Measurements from ENCODE around the gene AUTS2.

The AUTS2 gene

DNA sequence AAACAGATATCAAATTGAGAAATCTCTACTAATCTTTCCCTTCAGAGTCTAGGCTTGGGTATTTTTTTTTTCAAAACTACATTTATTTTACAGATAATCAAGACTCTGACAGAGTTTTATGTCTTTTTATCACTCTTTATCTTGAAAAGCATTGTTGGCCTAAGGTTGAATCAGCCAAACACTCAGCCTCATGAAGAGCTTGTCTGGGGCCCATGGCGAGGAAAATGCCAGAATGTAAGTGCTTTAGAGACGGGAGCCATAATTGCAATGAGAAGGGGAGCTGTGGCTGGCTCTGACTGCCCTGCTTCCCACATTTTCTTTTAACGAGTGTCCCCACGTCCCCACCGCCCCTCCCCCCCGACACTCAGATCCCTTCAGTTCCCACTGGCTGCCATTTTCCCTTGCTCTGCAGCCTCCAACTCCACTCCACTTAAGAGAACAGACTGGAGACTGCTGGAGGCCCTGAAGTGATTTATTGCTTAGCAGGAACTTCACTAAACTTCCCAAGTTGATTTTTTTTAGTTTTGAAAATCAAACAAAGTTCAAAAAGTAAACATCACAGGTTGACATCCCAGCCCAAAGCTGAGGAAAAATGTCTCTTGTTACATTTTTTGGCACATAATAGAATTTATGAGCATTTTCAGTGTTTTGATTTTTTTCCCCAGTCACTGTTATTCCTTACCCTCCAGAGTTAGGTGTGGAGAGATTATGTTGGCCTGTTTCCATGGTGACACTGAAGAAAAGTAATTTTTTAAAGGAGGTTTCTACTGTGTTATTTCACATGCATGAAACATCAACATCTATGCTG, 896.2 kb downstream of the AUTS2 start:
- no peak for DNase-seq (ENCODE audit: low read depth in 3 of 3)

DNA sequence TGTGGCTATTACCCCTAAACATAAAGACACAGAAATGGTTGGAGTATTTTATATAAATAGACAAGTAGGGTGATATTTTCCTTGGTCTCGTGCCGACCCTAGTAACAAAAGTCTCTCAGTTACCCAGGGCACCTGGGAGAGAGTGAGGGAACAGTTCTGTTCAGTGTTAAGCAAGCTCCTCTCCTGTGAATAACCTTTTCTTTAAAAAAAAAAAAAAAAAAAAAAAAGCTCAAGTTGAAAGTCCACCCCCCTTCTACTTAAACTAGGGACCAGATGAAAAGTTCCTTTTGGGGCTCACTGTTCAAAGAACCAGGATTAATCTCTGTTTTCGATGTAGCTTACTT, 896.7 kb downstream of the AUTS2 start:
- no peak for DNase-seq (ENCODE audit: low read depth in 3 of 3)

DNA sequence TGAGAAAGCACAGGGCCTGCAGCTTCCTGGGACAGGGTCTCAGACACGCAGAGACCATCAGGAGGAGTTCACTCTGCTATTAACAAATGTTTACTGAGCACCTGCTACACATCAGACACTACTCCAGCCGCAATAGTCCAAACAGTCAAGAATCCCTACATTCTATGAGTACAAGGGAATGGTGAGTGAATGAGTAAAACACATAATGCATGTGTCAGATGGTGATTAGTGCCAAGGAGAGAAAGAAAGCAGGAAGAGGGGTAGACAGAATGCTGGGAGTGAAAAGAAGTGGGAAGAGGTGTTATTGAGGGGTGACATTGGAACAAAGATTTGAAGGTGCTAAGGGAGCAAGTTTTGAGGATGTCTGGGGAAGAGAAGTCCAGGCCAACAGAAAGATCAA, 899.5 kb downstream of the AUTS2 start:
- no peak for DNase-seq (ENCODE audit: low read depth in 3 of 3)

DNA sequence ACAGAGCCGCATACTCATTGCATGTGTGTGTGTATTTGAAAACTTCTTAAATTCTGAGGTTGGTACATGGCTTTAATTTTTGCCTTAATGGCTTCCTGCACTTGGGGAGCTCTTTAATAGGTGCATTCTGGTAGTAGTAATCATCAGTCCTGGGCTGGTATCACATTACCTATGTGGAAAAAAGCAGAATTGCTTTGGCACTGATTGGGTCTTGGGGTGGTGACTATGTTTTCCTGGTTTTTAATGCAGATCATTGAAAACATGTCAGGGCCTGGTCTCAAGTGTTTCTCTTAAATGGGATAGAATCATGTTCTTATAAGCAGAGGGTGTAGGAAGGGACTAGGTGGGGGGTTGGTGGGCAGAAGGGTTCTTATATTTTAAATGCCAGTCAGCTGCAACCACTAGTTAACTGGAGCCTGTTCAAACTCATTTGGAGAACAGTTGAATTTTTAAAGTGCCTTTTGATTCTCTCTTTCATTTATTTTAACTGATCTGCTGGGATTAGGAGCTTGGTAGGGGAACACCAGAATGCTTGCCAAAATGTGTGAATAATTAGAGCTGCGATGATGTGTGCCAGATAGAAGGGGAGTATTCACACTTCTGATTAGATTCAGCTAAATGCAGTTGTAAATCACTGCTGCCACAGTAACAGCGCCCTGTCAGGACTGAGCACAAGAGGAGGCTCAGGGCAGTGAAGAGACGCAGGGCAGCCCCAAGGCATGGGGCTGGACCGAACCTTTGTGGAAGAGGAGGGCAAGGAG, 900.1 kb downstream of the AUTS2 start:
- no peak for DNase-seq (ENCODE audit: low read depth in 3 of 3)

DNA sequence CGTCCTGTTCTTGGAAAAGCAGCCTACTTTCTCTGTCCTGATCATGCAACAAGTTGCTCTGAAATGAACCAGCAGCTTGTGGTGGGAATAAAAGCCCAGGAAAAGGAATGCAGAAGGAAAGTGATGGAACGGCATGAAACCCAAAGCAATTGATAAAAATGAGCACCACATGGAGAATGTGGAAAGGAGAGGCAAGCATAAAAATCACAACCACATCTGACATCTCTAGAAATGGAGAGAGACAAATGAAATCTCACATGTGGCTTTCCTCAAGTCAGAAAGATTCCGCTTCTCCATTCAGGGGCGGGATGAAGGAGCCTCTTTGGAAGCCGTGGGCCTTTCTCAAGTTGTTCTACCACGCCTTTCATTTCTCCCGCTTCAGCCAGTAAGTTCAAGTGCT, 902.0 kb downstream of the AUTS2 start:
- DNase-seq (ENCODE audit: low read depth in 3 of 3): no peak

DNA sequence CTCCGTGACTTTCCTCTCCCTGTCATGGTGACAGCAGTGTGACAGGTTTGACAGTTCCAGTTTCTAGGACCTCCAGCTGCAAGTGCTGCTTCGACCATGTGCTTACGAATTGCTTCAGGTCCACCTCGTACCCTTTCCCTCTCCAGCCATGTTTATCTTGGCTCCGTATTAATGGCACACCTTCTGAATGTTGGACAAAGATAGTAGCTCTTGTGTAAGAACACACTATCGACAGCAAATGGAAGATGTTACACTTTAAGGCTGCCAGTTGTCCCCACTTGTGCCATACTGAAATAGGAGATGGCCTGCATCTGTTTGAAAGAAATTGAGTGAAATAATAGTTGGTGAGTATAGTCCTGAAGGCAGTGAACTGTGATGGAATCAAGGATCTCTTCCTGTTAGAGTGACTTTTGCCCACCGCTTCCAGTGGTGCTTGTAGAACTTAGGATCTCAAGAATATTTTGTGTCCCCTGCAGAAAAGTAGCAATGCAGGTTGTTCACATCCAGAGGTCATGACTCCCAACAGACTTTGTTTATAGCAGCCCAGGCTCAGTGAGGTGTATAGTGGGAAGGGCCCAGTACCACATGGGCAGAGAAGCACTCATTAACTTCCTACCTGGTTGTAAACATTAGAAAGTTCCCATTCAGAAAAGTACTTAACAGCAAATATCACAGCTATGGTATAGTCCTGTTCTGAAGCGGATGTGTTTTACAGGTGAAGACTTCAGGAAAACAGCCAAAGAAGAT, 904.0 kb downstream of the AUTS2 start:
- no peak for DNase-seq (ENCODE audit: low read depth in 3 of 3)

DNA sequence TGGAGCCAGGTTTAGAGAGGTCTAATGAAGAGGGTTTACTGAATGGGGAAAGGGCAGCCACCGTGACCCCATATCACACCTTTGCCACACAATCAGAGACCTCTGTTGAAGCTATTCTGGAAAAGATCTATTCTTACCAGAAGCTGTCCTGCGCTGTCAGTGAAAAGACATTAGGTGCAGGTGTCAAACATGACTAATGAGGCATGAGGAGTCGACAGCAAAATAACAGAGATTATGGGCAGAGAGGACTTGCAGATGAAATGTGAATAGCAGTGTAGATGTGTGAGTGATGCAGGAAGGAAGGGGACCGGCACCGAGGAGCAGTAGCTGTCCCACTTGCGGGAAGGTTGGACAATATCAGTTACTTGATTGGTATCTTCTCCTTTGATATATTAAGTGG, 906.0 kb downstream of the AUTS2 start:
- no peak for DNase-seq (ENCODE audit: low read depth in 3 of 3)

DNA sequence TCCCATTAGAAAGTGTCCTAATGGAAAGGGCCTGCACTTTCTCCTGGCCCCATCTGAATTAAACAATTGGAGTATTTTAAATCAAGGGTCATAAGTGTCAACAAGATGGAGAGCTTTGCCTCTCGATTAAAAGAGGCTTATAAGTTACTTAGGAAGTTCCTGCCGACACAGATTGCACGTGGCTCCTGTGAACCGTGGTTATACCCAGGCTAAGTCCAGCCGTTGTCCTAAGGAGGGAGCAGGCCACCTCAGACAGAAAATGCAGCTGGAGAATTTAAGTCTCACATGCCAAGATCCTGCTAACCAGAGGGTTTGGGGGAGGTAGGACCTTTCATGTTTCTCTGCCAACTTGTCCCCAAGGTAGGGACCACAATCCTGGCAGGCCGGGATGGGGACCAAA, 907.2 kb downstream of the AUTS2 start:
- DNase-seq (ENCODE audit: low read depth in 3 of 3): no peak

DNA sequence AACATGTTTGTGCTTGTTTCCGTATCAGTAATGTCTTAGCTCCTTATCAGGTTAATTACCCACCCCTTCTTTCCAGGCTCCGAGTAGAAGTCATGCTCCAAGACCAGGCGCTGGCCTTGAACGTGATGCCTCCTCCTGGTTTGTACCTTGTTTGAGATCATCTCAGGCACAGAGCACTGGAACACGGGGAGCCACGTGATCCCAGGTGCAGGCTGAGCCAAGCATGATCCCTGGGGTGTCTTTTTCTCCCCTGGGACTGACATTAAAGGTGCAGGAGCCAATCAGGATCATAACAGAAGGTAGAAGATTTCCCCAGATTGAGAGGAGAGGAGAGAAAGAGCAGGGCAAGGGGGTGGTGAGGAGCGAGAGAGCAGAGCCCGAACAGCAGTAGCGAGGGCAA, 907.6 kb downstream of the AUTS2 start:
- no peak for DNase-seq (ENCODE audit: low read depth in 3 of 3)

DNA sequence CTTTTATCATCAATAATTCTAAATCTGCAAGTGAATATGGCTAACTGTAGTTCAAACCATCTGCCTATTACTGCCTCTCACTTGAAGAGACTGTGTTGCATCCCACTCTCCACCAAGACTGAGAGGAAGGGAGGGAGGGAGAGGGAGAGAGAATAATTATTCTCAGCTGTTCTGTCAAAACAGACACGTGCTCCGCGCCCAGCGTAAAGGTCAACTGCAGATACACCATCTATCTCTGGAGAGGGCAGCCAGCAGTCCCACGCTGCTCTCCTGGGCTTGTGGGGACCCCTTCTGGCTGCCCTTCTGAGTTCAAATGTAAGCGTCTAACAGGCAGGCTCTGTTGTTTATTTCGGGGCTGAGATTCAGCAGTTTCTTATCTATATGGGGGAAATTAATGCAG, 908.2 kb downstream of the AUTS2 start:
- DNase-seq (ENCODE audit: low read depth in 3 of 3): no peak

DNA sequence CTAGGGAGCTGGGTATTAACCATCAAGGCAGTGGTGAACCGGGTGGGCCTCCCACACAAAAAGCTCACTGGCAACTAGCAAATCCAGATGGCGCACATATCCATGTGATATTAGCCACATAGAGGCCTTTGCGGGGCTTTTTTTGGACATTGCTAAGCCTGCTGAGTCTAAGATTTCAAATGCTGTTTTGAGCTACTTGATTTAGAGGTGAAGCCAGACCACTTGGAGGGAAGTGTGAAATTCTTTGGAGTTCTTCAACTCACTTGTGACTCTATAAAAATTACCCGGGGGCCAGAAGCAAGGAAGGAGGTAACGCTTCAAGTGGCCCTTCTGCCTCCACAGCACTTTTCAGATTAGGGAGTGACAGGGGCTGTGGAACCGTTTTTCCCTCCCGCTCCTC, 913.9 kb downstream of the AUTS2 start:
- no peak for DNase-seq (ENCODE audit: low read depth in 3 of 3)

DNA sequence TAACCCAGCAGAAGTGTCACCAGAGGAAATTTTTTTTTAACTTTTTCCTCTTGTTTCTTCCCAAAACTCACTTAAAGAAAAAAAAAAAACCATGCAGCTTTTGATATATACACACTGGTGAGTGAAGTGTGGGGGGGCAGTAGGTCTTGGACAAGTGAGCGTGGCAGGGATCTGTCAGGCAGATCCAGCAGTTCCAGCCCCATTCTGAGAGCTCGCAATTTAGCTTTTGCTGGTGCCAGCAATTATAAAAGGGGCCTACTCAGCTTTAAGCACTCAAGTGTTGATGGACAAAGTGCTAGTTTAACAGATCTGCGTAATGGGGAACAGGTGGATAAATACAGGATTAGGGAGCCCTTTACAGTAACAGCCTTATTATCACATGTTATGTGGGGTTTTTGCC, 914.5 kb downstream of the AUTS2 start:
- no peak for DNase-seq (ENCODE audit: low read depth in 3 of 3)

DNA sequence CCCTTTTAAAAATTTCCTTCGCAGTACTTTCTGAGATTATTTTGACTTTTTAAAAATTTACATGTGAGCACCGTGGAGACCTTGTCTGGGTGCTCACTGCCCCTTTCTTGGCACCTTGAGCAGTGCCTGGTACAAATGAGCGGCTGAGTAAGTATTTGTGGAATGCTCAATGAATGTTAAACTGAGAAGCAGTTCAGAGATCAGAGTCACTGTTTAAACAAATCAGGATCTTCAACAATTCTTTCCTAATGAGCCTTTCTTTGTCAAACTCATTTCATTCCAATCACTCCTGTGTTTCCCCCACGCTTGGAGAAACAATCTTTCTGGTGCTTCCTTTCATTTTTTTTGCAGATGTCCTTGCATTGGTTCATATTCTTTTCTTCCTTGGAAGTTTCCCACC, 922.3 kb downstream of the AUTS2 start:
- DNase-seq (ENCODE audit: low read depth in 3 of 3): no peak

DNA sequence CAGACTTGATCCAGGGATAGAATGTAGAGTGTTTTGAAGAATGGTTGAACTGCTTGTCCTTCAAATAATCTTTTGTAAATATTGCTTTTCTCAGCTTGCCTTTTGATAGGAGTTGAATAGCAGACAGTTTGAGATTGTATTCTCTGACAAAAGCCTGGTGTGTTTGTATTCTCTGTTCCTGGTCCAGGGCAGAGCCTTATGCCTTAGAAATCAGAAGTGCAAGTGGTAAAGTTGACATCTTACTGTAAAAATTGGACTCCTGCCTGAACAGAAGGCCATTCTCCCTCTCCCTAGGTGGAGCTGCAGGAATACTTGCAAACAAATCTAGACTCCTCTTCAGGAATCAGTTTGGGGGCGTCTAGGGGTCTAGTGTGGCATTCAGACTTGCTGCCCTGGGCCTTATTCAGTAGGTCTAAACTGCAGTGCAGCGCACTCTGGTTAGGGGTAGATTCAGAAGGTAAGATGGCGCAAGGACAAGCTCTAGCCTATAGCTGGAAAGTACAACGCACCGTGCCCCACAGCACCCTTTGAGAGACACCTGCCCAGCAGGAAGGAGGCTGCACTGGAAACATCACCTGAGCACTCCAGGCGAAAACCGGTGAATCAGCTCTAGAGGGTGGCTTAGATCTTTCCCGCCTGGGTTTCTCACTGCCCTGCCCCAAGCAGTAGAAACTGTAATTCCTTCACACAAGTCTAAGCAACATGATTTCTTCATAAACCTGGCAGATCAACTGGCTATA, 925.1 kb downstream of the AUTS2 start:
- no peak for DNase-seq (ENCODE audit: low read depth in 3 of 3)

DNA sequence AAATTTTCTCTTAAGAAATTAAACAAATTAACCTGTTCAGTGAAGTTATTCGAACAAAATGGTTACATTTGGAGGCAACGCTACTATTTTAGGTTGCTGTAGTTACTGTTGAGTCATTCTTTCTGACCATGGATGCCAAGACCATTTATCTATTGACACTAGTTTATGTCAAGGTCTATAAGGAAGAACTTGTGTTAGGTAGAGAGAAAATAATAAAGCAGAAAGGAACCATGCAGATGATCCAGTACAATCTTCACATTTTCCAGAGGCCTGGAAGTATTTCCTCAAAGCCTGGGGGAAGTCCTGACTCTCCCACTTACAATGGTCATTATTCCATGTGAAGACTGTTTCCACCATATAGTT, 925.7 kb downstream of the AUTS2 start:
- no peak for DNase-seq (ENCODE audit: low read depth in 3 of 3)

DNA sequence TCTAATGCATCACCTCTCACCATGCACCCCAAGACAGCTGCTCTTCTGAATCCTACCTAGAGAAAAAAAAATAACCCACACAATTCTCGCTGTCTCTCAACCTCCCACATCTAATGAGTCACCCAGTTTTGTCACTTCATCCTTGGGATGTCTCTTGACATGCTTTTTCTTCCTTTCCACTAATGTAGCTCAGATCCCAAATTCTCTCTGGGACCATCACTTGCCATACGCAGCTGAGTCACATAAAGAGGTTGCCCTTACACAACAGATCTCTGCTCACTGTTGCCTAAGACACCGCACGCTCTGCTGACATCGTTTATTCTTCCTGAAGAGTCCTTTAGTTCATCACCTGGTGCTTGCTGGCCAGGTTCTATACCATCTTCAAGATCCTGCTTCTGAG, 927.7 kb downstream of the AUTS2 start:
- DNase-seq (ENCODE audit: low read depth in 3 of 3): no peak

DNA sequence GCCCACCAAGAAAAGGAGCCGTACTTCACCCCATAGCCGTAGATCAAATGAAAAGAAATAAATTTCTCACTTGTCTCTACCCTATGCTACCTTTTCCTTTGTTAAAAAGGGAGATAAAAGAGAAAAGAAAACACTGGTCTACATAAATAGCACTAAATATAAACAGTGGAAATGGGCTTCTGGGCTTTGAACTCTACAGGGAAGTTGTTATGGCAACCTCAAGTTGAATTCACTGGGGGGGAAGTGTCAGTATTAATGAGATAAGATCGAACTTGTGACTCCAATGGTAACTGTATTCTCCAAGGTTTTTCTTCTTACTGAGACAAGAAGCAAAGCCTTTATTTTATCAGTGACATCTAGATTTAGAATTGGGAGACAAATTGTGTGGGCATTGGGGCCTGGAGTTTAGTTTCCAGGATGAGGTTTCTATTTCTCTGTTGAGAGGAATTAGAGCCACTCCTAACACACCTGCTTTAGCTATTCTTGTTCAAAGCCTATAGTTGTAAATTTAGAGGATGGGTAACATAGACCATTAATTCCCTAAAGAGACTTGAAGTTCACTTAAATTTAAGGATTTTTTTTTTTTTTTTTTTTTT, 929.3 kb downstream of the AUTS2 start:
- no peak for DNase-seq (ENCODE audit: low read depth in 3 of 3)

DNA sequence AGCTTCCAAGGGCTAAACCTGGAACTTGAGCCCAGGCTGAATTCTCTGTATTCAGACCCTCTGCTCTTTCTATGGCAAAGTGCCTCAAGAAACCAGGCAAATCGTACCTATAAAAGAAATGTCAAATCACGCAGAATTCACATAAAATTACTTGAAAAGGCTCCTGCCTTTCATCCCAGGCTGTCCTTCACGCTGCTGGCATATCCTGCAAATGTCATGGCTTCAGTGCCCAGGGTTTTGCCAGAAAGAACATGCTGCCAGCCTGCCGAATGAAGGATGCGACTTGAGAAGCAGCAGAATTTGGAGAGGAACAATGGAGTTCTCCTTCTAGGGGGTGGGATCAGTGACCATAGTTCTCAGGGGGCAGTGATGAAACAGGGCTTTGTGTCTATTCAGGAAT, 931.2 kb downstream of the AUTS2 start:
- DNase-seq (ENCODE audit: low read depth in 3 of 3): no peak

DNA sequence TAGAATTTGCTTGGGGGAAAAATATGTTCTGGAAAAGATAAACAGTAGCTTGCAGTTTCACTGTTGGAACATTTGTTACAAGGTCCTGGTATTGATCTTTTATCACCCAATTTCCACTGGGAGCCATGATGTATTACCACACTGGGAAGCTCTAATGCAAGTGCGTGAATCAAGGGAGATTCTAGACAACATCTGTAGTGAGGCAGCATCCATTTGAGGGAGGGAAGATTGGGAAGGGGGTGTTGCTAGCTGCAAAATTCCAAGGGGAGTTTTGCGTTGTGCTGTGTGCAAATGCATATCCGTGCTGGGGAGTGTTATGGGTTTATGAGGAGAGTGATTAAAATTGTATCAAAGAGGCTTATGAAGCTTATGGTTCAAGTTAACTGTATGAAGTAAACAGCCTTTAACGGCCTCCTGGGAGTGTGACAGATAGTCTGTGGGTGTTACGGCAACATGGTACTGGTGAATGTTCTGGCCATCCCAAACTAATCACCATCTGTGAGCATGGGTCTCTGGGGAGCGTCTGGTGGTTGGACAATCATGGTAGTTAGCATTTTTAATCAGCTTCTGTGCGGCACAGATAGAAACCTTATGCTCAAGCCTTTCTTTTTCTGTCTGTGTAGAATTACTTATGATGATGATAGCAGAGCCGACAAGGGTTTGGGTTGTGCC, 931.8 kb downstream of the AUTS2 start:
- no peak for DNase-seq (ENCODE audit: low read depth in 3 of 3)

DNA sequence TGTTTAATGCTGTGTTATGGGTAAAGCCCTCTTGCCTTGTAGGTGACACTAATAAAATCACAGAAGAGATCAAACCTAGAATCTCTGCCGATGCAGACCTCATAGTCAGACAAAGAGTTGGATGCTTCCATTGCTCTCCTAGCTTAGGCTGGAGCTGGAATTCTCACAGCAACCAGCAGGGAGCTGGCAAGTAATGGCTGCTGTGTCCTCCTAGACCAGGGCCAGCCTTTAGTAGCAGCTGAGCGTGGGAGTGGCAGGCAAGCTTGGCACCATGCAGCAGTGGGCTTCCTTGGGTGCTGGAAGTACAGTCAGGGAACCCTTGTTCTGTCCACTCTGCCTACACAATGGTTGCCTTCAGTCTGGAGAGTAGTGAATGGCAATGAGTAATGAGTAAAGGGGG, 935.3 kb downstream of the AUTS2 start:
- DNase-seq (ENCODE audit: low read depth in 3 of 3): no peak

DNA sequence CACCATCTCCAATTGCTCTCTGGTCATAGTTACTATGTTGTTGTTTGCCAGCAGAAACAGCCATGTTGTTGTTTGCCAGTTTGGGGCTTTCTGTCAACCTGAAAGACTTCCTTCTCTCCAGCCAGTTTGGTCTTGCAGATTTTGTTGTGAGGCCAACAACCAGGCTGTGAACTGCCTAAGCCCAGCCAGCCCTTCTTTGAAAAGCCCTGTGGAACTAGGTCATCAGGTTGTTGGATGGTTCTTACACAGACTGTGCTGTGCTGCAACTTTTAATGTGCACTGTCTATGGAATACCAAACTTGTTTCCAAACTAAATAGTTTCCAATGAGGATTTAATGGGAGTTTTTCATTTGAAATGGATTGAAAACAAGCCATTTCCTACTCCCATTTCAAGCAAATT, 940.9 kb downstream of the AUTS2 start:
- no peak for DNase-seq (ENCODE audit: low read depth in 3 of 3)
